Activated CD8-positive, alpha-beta memory T cell treated with anti-CD3 and anti-CD28 coated beads, Interleukin-2, amount 50 U/mL, for 24 hours (primary cell): ENCODE measurements around the gene UBL7.

Experiments
- DNase-seq: peaks from one replicate; pipeline ENCODE4 v3.0.0-alpha.2; 2020; ENCODE audit errors: extremely low read depth

The UBL7 gene

DNA sequence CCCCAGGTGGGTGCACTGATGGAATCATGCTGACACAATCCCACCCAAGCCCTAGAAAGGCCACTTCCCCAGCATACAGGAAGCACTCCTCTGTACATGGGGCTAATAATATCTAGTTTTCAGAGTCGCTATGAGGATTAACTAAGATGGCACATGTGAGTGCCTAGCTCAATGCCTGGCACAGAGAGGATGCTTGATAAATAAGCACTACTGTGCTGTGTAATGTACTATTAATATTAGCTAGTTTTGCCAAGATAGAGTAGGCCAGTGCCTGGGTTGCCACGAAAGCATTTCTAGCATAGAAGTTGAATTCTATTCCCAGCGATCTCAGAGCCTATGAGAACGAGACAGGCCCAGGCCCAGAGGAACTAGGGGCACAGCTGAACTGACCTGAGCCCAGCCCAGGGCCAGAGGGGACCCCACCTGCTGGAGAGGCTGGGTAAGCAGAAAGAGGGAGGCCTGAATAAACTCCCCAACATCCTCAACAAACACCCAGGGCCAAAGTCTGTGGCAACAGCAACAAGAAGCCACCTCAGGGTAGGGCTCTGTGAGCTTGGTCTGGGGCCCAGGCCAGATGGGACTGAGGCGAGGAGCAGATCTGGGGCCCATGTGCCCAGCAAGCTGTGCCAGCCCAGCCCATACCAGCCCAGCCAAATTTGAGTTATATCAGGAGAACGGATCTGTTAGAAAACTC, 19.6 kb downstream of the UBL7 start:
- DNase-seq = no peak

DNA sequence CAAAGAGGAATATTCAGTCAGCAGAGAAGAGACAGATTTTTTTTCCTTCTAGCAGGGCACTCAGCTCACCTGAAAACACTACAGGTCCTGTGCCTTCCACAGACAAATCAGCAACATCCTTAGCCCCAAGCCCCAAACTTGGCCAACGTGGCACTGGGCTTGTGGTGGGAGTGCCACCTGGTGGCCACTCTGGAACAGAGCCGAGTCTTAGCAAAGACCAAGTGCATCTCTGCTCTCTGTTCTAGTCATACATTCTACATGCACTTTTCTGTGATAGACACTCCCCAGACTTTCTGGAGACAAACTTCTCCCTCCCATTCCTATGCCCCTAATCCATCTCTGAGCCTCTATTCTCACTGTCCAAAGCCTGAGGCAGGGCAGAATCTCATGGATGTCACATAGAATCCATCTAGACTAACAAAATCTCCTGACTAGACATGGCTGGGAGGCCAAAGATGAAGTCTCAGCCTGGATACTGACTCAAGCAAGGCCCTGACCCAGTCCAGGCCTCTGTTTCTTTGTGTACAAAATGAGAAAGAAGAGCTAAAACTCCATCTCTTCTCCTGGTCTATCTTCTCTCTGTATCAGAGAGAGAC, 22.1 kb downstream of the UBL7 start:
- DNase-seq = peak; percentile 47

DNA sequence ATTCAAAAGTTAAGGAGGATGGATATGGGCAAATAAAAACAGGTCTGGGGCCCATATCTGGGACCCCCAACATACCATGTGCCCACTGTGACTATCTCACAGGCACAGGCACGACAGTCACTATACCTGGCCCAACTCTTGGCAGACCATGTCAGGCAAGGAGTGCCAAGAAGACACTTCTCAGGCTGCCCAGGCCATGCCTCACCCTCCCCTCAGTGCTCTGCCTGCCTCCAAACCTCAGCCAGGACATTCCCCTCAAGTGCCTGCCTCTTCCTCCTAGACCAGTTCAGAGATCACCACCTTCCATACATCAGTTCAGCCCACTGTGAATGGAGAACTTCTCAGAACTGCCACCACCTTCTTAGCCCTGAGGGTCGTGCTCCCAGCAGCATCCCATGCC, 22.8 kb downstream of the UBL7 start:
- no peak for DNase-seq

DNA sequence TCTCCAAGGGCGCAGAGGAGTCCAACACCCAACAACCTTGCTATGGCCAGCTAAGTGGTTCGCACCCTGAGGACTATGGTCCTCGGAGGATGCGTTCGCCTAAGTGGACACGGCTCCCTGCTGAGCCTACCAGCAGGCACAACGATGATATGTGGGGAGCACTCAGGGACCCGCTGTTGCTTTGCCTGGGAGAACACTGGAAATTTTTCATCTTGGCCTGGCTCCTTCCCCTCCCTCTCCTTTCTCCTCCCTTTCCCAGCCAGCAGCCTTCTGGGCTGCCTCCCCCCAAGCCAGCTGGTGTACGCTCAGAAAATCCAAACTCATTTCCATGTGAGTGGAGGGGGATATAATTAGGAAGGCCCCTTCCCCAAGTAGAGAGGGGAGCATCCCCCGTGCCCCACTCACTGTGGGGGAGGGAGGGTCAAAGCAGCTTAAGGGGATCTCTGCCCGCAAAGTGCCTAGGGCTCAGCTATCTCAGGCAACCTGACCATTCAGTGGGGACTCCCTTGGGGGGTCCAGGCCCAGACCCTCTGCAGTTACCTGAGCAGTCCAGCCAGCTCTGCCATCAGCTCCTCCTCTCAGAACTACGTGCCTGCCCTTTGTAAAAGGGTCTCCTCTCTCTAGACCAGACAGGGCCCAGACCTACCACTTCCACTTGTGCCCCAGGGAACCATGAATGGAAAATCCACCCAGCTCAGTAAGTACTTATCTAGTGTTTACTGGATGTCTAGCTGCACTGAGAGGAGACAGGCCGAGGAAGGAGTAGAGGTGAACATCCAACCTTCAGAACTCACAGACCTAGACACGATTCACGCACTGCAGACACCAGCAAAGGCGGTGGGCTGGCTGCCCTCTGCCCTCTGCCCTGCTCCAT, 26.5 kb downstream of the UBL7 start:
- no peak for DNase-seq

DNA sequence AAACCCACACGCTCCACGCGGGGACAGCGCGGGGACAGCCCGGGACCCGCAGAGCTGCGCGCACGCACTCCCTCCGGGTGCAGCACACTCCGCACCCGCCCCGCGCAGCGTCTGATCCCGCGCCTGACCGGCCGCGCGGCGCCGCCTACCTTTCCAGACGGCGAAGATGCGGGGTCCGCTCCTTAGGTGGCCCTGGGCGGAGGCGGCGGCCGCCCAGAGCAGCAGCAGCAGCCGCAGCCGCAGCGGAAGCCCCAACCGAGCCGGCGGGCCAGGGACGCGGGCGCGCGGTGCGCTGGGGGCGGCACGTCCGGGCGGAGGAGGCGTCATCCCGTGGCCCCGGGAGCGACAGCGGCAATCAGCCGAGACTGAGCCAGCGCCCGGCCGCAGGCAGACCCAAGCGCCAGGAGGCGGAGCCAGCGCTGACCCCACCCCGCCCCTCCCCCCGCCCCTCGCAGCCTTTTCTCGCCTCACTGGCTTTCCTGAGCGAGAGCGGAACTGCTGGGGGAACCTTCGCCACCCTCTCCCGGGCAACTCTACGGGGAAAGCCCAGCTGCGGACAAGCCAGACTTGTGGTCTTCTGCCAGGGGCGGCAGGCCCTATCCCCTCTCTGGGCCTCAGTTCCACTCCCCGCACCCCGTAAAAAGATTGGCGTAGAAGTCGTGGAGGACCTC, 27.2 kb downstream of the UBL7 start, which contains the start of gene SEMA7A:
TSS of gene SEMA7A (minus strand) at position 367 of the 671 bp plus-strand sequence. CDS start at position 327, 40 bp downstream.
- DNase-seq = peak; percentile 45

DNA sequence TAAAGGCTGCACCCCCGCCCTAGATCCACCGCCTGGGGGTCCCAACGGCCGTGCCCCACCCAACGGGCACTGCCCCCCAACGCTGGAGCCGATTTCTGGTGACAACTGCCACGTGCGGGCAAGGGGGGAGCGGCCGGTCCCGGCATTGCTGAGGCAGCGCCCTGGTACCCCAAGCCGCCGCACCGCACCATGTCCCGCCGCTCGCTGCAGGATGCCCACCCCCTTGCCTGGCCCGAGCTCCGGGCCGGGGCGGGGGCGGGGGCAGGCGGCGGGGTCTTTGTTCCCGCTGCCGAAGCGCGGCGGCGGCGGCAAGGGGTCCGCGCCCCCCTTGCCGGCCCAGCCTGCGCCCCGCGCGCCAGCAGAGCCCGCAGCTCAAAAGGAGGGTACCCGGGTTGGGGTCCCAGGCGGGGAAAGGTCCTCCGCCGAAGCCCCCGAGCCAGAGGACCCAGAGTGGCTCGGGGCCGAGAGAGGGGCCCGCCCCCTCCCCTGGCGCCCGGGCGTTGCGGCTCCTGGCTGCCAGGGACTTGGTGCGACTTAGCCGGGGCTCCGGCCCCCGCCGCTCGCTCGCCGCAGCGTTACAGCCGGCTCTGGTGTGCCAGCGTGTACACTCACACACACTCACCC, 27.9 kb downstream of the UBL7 start:
- DNase-seq = no peak

DNA sequence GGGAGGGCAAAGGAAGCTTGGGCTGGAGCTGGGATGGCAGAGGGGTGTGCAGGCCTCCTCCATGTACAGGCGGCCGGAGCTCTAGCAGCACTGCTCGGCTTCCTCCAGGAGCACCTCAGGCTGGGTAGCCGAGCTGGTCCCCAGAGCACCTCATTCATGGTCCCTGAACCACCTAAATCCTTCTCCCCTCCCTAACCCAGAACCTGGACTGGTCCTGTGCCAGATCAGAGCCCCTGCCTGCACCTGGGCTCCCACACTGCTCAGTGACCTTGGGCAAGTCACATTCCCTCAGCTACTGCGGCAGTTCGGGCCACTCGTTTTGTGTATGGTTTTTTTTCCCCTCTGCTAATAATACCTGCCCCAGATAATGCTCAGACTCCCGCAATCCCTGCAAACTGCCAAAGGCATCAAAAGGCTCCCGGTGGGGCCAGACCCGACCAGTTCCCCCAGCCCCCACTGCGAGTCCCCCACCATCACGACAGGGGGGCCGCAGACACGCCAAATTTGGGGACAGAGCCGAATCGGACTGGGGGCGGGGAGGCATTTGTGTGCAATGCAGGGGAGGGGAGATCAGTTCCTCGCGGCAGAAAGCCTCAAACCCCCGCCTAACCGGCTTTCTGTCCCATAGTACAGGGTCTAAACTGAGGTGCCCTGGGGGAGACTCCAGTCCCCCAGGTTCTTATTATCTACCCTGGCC, 28.5 kb downstream of the UBL7 start:
- DNase-seq = no peak

DNA sequence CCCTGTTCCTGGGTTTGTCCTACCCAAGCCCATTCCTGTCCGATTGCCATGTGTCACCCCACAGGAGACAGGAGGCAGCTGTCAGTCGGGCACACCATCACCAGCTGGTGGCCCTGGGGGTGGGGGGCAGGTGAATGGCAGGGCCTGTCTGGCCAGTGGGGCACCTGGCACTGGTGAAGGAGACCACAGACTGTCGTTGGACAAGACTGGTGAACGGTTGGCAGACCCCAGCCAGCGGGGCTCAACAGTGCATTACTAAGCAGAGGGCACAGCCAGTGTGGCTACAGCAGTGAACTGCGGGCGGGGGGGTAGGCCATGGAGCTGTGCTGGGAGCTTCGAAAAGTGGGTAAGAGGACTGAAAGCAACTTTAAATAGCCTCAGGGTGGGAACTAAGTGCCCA, 29.3 kb downstream of the UBL7 start:
- no peak for DNase-seq

DNA sequence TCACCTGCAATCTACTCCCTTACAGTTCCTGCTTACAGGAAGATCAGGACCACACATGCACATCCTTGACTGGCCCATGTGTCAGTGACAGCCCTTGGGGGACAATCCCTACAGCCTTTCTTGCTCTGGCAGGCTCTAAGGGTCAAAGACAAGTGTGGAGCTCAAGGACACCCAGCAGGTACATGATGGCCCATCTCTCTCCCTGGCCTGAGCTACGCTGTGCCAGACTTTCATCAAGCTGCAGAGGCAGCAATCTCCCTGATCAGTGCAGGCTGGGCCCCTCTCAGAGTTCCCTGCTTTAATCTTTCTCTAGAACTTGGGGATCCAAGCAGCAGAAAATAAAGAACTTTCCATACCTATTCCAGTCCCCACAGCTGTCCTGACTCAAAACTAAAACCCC, 29.8 kb downstream of the UBL7 start:
- no peak for DNase-seq

DNA sequence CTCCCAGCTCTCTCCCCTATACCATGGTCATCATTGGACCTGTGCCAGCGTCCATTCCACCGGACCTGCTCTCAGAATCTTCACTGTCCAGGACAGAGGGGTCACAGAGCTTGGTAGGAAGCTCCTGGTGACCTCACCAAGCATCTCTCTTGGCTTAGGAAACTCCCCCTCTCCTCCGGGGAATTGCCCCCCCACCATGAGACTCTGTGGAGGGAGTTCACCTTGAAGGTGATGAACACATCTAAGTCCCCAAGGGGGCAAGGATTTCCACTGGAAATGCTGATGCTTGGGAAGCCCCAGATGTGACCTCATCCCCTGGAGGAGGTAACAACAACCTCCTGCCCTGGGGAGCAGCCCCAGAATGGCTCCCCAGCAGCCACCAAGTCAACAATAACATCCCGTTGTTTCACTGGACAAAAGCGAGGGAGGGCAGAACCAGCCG, 30.4 kb downstream of the UBL7 start:
- no peak for DNase-seq

DNA sequence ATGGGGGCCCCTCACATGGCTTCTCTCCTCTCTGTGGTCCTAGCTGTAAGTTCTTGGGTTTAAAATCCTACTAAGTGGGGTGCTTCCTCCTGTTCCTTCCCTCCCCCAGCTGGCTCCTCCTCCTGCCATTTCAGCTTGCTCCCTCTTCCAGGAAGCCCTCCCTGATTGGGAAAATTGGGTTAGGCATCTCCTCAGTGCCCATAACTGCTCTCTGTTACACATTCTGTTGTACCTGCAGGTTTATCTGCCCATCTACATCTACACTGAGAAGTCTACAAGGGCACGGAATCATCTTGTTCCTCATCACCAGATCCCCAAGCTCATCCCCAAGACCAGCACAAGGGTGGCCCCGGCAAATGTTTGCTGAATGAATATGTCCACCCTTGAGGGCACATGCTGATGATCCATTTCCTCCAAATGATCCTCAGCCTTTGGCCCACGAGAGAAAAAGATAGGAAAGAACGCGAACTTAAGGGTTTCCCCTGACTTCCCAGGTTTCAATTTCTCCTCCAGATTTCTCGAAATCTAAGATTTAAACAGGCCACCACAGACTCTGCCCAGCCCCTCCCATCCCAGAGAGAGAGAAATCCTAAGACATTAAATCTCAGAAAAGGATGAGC, 31.1 kb downstream of the UBL7 start:
- no peak for DNase-seq

DNA sequence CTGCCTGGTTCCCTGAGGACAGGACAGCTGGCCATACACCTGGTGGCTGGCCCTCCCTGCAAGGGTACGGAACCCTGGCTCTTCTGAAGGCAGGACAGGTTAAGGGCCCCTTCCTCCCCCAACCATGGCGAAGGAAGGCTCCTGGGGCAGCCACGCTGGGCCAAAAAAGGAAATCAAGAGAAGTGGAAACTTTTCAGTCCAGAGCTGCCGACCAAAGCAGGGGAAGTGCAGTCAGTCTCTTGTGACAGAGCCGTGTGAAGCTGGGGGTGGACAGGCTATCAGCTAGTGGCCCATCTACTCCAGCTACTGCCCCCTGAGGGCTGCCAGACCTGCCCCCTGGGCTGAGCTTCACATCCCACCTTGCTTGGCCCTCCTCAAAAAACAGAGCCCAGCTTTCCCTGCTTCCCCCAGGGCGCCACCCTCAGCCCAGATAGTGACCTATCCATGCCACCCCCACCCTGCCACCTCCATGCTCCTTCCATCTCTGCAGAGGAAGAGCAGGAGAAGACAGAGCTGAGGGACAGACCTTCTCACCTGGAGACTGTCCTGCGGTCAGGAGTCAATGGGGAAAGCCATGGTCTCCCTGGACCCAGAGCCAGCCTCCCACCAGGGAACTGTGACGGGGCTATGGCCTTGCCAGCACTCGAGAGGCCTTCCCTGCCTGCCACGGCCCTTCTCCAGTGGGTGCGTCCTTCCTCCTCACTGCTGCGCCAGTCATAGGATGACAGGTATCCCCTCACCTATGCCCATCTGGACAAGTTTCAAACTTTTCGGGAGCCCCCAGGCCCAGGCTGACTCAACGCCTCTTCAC, 31.8 kb downstream of the UBL7 start:
- no peak for DNase-seq

DNA sequence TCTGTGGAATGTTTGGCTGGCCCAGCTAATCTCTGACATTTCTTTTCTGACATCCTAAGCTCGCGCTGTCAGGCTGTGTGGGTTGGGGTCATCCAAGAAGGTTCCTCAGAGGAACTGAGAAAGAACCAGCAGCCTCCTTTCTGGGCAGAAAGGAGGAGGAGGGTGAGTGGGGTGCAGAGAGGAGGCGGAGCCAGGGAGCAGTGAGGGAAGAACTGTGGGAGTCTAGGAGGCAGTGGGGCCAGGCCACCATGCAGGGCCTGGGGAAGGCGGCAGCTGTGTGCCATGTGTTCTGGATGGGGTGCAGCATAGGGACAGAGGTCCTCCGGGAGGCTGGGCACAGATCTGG, 32.5 kb downstream of the UBL7 start:
- no peak for DNase-seq

DNA sequence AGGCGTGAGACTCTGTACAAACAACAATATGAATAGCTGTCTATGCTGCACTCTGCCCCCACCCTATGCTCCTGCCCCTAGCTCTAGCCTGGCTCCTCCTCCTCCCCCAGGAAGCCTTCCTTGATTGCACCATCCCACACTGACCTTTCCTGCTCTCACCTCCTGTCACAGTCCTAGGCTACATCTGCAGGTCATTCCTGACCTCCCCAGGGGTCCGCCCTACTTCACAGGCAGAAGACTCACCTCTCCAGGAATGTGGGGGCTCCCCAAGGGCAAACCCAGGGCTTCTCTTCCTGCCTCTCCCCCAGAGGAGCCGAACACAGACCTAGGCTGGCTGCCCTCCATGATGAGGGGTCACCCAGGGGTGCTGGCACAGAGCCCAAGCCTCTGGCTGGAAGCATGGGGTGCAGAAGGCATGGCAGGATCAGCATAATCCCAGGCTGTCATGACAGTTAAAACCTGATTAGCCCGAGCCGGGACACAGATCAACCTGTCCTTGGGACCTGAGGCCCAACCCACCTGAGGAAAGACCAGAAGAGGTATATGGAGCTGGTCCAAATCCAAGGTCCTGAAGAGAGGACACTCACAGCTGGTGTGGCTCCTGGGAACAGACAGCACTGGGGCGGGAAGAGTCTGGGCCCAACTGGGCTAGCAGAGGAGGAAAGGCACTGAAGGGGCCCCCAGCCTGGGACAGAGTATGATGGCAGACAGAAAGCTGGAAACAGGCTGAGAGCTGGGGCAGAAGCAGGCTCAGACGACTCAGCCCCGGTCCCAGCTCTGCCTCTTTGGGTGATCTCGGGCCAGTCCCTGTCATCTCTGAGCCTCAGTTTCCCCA, 33.1 kb downstream of the UBL7 start:
- no peak for DNase-seq

DNA sequence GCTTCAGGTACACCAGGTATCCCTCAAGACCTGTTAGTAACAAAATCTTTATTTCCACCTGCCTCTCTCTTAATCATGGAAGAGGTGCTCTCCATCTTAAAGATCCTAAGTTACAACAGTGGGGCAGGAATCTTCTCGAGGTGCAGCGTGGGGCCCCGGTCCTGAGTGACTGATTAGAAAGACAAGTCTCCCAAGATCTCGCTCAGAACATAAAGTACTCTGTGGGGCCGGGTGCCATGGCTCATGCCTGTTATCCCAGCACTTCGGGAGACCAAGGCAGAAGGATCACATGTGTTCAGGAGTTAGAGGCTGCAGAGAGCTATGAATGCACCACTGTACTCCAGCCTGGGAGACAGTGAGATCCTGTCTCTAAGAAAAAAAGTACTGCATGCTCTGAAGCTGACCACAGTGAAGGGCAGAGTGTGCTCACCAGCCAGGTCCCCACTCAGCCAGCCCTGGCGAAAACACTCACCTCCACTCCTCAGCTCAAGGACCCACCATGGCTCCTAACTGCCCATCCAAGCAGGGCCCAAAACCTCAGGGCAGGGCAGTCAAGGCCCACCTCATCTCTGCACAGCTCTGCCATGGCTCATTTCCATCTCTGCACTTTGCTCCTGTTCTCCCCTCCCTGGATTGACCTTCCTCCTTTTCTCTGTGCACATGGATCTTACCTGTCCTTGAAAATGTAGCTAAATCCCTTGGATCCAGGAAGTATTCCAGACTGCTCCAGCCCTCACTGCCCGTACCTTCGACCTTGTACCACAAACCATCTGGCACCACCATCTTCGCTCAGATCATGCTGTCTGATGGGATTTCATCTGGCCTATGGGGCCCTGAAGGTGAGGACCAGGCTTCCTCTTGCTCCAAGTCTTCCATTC, 34.3 kb downstream of the UBL7 start:
- no peak for DNase-seq

DNA sequence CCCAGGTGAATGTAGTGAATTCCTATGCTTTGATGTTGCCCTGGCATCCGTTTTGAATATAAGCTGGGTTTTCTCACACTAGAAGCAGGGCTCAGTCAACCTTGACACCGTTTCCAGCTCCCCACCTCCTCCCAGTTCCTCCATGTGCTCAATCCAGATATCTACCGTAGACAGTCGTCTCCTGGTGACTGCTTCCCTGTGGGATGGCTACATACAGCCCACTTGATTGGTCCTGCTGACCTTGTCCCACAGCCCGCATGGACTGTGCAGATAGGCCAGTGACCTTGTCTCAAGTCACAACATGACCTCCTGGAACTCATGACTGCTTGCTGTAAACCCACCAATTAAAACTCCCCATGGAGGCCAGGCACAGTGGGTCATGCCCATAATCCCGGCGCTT, 35.3 kb downstream of the UBL7 start:
- no peak for DNase-seq

DNA sequence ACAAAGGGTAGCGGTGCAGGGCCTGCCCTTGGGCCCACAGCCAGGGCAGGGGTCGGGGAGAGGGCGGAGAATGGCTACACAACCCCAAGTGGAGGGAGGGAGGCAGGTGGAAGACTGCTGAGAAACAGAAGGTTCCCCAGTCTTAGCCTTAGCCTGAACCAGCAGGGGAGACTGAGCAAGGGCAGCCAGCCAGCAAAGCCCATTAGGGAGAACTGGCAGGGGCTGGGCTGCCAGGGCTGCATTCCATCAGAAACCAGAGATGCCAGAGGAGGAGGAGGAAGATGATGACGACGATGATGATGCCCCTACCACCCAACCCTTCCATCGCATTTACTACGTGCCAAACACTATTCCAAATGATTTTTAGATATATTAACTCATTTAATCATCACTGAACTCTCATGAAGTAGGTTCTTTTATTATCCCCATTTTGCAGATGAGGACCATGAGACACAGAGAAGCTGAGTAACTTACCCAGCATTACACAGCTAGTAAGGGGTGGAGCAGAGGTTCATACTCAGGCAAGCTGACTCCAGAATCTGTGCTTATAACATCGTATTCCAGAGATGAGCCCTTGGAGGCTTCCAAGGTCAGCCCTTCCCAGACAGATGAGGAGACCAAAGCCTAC, 35.9 kb downstream of the UBL7 start:
- DNase-seq = no peak
